IMR-90 (cell line): ENCODE measurements around the gene LSM14A.

ENCODE experiments used
- CTCF ChIP-seq: conservative IDR thresholded peaks from 2 replicates; pipeline ENCODE4 v1.5.1; 2012; ENCODE audit warnings: mild to moderate bottlenecking, low read depth, low read length, improper control_type of control experiment
- FOS ChIP-seq: fragments of 150-350 bp; IDR thresholded peaks from 2 replicates; pipeline ENCODE4 v1.6.1; 2016; ENCODE audit warnings: low read depth, low read length
- NFE2L2 ChIP-seq: fragments of 150-350 bp; IDR thresholded peaks from 2 replicates; pipeline ENCODE4 v1.6.1; 2016; ENCODE audit warnings: low read depth, mild to moderate bottlenecking, low read length
- POLR2A ChIP-seq: IDR thresholded peaks from 2 replicates; pipeline ENCODE4 v1.6.1; 2012; ENCODE audit warnings: mild to moderate bottlenecking, low read depth, low read length
- RAD21 ChIP-seq: IDR thresholded peaks from 2 replicates; pipeline ENCODE4 v1.6.1; 2012; ENCODE audit warnings: low read length, improper control_type of control experiment
- RCOR1 ChIP-seq: IDR thresholded peaks from 2 replicates; pipeline ENCODE4 v1.6.1; 2012; ENCODE audit warnings: mild to moderate bottlenecking, low read length, improper control_type of control experiment; ENCODE audit not compliant: insufficient replicate concordance
- USF2 ChIP-seq: fragments of 150-350 bp; IDR thresholded peaks from 2 replicates; pipeline ENCODE4 v1.6.1; 2017; ENCODE audit warnings: mild to moderate bottlenecking, antibody characterized with exemption, low read length, low read depth

GRCh38 chr19:34213283-34213682 lies 41.0 kb downstream of the LSM14A start:
- TF ChIP-seq CTCF (no peak), RCOR1 (no peak), NFE2L2 (no peak), FOS (no peak), USF2 (no peak), RAD21 (no peak), POLR2A (no peak)
